Osteoblast (primary cell): ENCODE measurements around the gene KHDC1L. TPM values are rescaled to one million over a fixed set of nuclear protein-coding genes. Genes with fewer than 3 reads are reported as not detected.
"Not testable (repeated sequence)": the region's sequence is repeated elsewhere in the genome, so short reads cannot be mapped to it uniquely, and the experiment has no call there.

Source experiments
- DNase-seq: peaks from one replicate; pipeline ENCODE4 v3.0.0; 2011; ENCODE audit warnings: low spot score, mixed read lengths; ENCODE audit not compliant: insufficient read length; ENCODE audit errors: missing footprints
- H2AFZ ChIP-seq: 2 replicates; pipeline ENCODE4 v1.6.0; 2011; ENCODE audit warnings: mild to moderate bottlenecking, low read length
- H3K27ac ChIP-seq: 2 replicates; pipeline ENCODE4 v1.5.1; 2011; ENCODE audit warnings: mild to moderate bottlenecking, low read depth, low read length, moderate library complexity
- H3K27me3 ChIP-seq: 2 replicates; pipeline ENCODE4 v1.6.0; 2012; ENCODE audit warnings: mild to moderate bottlenecking, control low read depth, inconsistent platforms, low read length, moderate library complexity; ENCODE audit not compliant: insufficient read depth
- H3K36me3 ChIP-seq: 2 replicates; pipeline ENCODE4 v1.5.1; 2011; ENCODE audit warnings: mild to moderate bottlenecking, low read length, control low read depth, moderate library complexity; ENCODE audit not compliant: insufficient read depth
- H3K4me1 ChIP-seq: 2 replicates; pipeline ENCODE4 v1.5.1; 2011; ENCODE audit warnings: mild to moderate bottlenecking, low read length, control low read depth, moderate library complexity; ENCODE audit not compliant: insufficient read depth
- H3K4me2 ChIP-seq: 2 replicates; pipeline ENCODE4 v1.6.0; 2011; ENCODE audit warnings: mild to moderate bottlenecking, low read length; ENCODE audit not compliant: insufficient read depth
- H3K4me3 ChIP-seq: fragments of 200-600 bp; sonication (generic); 3 replicates; pipeline ENCODE4 v1.5.1; 2012; ENCODE audit warnings: mild to moderate bottlenecking, low read length, inconsistent platforms; ENCODE audit not compliant: insufficient read depth
- H3K79me2 ChIP-seq: 2 replicates; pipeline ENCODE4 v1.6.0; 2012; ENCODE audit warnings: mild to moderate bottlenecking, low read length, control low read depth, inconsistent platforms; ENCODE audit not compliant: insufficient read depth
- H3K9me3 ChIP-seq: 2 replicates; pipeline ENCODE4 v1.5.1; 2011; ENCODE audit warnings: low read depth, low read length, control low read depth
- H4K20me1 ChIP-seq: 2 replicates; pipeline ENCODE4 v1.6.0; 2012; ENCODE audit warnings: mild to moderate bottlenecking, low read length, control low read depth; ENCODE audit not compliant: insufficient read depth
- total RNA-seq: library from RNA; depleted of rRNA; stranded (reverse); fragments of >200 nt; gene quantifications from 2 replicates; pipeline ENCODE4 v1.2.3, GENCODE V29; 2012
- TF ChIP-seq, protein P1 (sequence below): IDR thresholded peaks from 2 replicates; pipeline ENCODE4 v1.5.1; 2011; ENCODE audit warnings: mild to moderate bottlenecking, low read depth, low read length, moderate library complexity; ENCODE audit errors: extremely low read depth

Gene KHDC1L
- total RNA-seq, 1 donor: 0.72 TPM

GRCh38 chr6:73200247-73200646 is 25.0 kb downstream of the KHDC1L start:
- H3K27me3 ChIP-seq: no peaks in the 10 kb centered on the region
- no peak overlapping the region for H2AFZ ChIP-seq
- DNase-seq: no peak
- TF ChIP-seq, protein P1, sequence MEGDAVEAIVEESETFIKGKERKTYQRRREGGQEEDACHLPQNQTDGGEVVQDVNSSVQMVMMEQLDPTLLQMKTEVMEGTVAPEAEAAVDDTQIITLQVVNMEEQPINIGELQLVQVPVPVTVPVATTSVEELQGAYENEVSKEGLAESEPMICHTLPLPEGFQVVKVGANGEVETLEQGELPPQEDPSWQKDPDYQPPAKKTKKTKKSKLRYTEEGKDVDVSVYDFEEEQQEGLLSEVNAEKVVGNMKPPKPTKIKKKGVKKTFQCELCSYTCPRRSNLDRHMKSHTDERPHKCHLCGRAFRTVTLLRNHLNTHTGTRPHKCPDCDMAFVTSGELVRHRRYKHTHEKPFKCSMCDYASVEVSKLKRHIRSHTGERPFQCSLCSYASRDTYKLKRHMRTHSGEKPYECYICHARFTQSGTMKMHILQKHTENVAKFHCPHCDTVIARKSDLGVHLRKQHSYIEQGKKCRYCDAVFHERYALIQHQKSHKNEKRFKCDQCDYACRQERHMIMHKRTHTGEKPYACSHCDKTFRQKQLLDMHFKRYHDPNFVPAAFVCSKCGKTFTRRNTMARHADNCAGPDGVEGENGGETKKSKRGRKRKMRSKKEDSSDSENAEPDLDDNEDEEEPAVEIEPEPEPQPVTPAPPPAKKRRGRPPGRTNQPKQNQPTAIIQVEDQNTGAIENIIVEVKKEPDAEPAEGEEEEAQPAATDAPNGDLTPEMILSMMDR: no peak
- H3K36me3 ChIP-seq: no peaks in the 10 kb centered on the region
- no peaks in the 10 kb centered on the region for H4K20me1 ChIP-seq
- no peak overlapping the region for H3K27ac ChIP-seq
- no peaks in the 10 kb centered on the region for H3K4me1 ChIP-seq
- no peak overlapping the region for H3K4me2 ChIP-seq
- no peaks in the 10 kb centered on the region for H3K9me3 ChIP-seq
- no peaks in the 10 kb centered on the region for H3K79me2 ChIP-seq
- H3K4me3 ChIP-seq: no peak overlapping the region

DNA sequence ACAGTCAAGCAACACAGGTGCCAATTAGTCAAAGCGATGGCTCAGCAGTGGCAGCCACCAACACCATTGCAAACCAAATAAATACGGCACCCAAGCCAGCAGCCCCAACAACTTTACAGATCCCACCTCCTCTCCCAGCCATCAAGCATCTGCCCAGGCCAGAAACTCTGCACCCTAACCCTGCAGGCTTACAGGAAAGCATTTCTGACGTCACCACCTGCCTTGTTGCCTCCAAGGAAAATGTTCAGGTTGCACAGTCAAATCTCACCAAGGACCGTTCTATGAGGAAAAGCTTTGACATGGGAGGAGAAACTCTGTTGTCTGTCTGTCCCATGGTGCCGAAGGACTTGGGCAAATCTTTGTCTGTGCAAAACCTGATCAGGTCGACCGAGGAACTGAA is 30.6 kb downstream of the KHDC1L start:
- no peak overlapping the region for H3K27ac ChIP-seq
- H3K27me3 ChIP-seq: no peaks in the 10 kb centered on the region
- H3K4me1 ChIP-seq: no peaks in the 10 kb centered on the region
- H2AFZ ChIP-seq: no peak overlapping the region
- H3K4me3 ChIP-seq: no peak overlapping the region
- no peak overlapping the region for H3K4me2 ChIP-seq
- DNase-seq: no peak
- H3K36me3 ChIP-seq: no peaks in the 10 kb centered on the region
- no peaks in the 10 kb centered on the region for H3K79me2 ChIP-seq
- TF ChIP-seq, protein P1: no peak
- H3K9me3 ChIP-seq: no peaks in the 10 kb centered on the region
- no peaks in the 10 kb centered on the region for H4K20me1 ChIP-seq

DNA sequence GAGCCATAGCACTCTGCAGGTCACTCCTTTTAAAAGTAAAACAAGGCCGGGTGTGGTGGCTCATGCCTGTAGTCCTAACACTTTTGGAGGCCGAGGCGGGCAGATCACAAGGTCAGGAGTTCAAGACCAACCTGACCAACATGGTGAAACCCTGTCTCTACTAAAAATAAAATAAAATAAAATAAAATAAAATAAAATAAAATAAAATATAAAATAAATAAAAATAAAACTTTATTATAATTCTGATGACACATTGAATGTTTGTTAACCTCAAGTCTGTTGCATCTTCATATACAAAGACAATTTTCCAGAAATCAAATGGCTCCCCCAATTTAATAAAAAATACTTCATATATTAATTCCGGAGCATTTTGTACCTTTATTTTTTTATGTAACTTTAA is 32.0 kb downstream of the KHDC1L start:
- not testable (repeated sequence) for H3K27ac ChIP-seq, H3K36me3 ChIP-seq, DNase-seq, H3K4me2 ChIP-seq, H3K27me3 ChIP-seq, H2AFZ ChIP-seq, H4K20me1 ChIP-seq, H3K4me1 ChIP-seq, H3K9me3 ChIP-seq, H3K79me2 ChIP-seq, H3K4me3 ChIP-seq

DNA sequence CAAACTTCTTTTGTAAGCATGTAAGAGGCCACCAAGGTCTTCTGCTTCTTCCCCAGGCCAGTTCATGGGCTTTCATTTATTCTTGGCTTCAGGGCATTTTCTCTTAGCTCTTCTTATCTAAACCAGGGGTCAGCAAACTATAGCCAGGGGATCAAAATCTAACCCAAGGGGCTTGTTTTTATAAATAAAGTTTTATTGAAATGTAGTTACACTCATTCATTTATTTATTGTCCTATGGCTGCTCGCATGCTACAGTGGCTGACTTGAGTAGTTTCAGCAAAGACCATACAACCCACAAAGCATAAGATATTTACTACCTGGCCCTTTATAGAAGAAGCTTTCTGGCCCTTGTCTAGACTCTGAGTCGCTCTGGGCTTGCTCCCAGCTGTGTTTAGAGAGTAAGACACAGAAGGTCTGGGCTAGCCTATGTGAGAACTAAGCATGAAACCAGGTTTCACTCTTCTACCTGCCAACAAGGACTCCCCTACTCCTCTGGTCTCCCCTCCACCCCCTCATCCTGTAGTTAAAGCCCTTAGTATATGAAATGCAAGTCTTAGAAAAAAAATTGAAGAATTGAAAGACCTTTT is 43.2 kb downstream of the KHDC1L start:
- no peaks in the 10 kb centered on the region for H3K36me3 ChIP-seq

More for the DNA sequence above, 43.2 kb downstream of the KHDC1L start:
- Histone ChIP-seq H3K4me2 (no peak overlapping the region), H3K4me3 (no peak overlapping the region), H2AFZ (no peak overlapping the region), H4K20me1 (no peaks in the 10 kb centered on the region), H3K4me1 (peaks cover 9% of the 10 kb centered on the region), H3K27me3 (no peaks in the 10 kb centered on the region), H3K27ac (no peak overlapping the region), H3K9me3 (no peaks in the 10 kb centered on the region), H3K79me2 (no peaks in the 10 kb centered on the region)
- TF ChIP-seq, protein P1: no peak
- DNase-seq: no peak
